HepG2 (cell line): ENCODE data around the gene NHSL1. TPM values are rescaled to one million over a fixed set of nuclear protein-coding genes. Genes with fewer than 3 reads are reported as not detected.

ENCODE experiments used
- CEBPG ChIP-seq: IDR thresholded peaks from 2 replicates; pipeline ENCODE4 v1.6.1; 2016
- CREBL2 ChIP-seq: sonication (generic); formaldehyde crosslinking; IDR thresholded peaks from 2 replicates; pipeline ENCODE4 v1.8.1; 2023; ENCODE audit warnings: missing genetic modification reagents, mild to moderate bottlenecking, borderline replicate concordance
- DNMT3B ChIP-seq: conservative IDR thresholded peaks from 2 replicates; pipeline ENCODE4 v1.6.1; 2016; ENCODE audit warnings: missing biosample characterization, control low read depth
- NR3C1 ChIP-seq: sonication (generic); formaldehyde crosslinking; IDR thresholded peaks from 2 replicates; pipeline ENCODE4 v1.4.0; 2020; ENCODE audit warnings: missing genetic modification reagents
- PRPF4 ChIP-seq: fragments of 200-400 bp; formaldehyde crosslinking; IDR thresholded peaks from 2 replicates; pipeline ENCODE4 v1.6.1; 2016; ENCODE audit warnings: low read length, low read depth; ENCODE audit not compliant: poor library complexity, severe bottlenecking
- SMARCC2 ChIP-seq: fragments of 450-650 bp; IDR thresholded peaks from 2 replicates; pipeline ENCODE4 v1.6.1; 2017; ENCODE audit warnings: antibody characterized with exemption, mild to moderate bottlenecking
- TIGD3 ChIP-seq: sonication (generic); formaldehyde crosslinking; IDR thresholded peaks from 2 replicates; pipeline ENCODE4 v1.5.1; 2020; ENCODE audit warnings: mild to moderate bottlenecking, missing genetic modification reagents, borderline replicate concordance
- XBP1 ChIP-seq: sonication (generic); formaldehyde crosslinking; IDR thresholded peaks from 2 replicates; pipeline ENCODE4 v1.5.0; 2020; ENCODE audit warnings: missing genetic modification reagents
- ZBTB10 ChIP-seq: sonication (generic); formaldehyde crosslinking; IDR thresholded peaks from 2 replicates; pipeline ENCODE4 v1.4.0; 2020; ENCODE audit warnings: missing genetic modification reagents, borderline replicate concordance
- ZBTB44 ChIP-seq: sonication (generic); formaldehyde crosslinking; IDR thresholded peaks from 2 replicates; pipeline ENCODE4 v1.4.0; 2020; ENCODE audit warnings: missing genetic modification reagents
- ZC3H4 ChIP-seq: sonication (generic); formaldehyde crosslinking; IDR thresholded peaks from 2 replicates; pipeline ENCODE4 v1.4.0; 2020; ENCODE audit warnings: missing genetic modification reagents, borderline replicate concordance
- ZNF670 ChIP-seq: sonication (generic); formaldehyde crosslinking; IDR thresholded peaks from 2 replicates; pipeline ENCODE4 v1.8.0; 2022; ENCODE audit warnings: mild to moderate bottlenecking, missing genetic modification reagents, borderline replicate concordance
- polyA plus RNA-seq, 8 experiments: library from polyadenylated mRNA; depleted of rRNA in 3 of 8; stranded (reverse) in 7 of 8; unstranded in 1 of 8; fragments of >200 nt; fragmentation: Illumina TruSeq in 4 of 8; extraction: Trizol in 4 of 8; gene quantifications; 2 replicates each; pipeline versions ENCODE4 v1.2.1 to v1.2.3, GENCODE V29; 2011 to 2016; ENCODE audit warnings: low read depth in 4 of 8, missing spikeins in 1 of 8, mixed read lengths in 1 of 8; ENCODE audit not compliant: insufficient read depth in 1 of 8
- total RNA-seq, 5 experiments: library from RNA; depleted of rRNA; stranded (reverse); fragments of >200 nt; fragmentation: Illumina TruSeq; extraction: Trizol; gene quantifications; 2 replicates each; pipeline ENCODE4 v1.2.3, GENCODE V29; 2016; ENCODE audit warnings: low read depth in 1 of 5
- TF ChIP-seq, protein P1 (sequence below): sonication (generic); formaldehyde crosslinking; IDR thresholded peaks from 2 replicates; pipeline ENCODE4 v1.5.0; 2020; ENCODE audit warnings: mild to moderate bottlenecking, missing genetic modification reagents
- TF ChIP-seq, protein P2 (sequence below): sonication (generic); formaldehyde crosslinking; IDR thresholded peaks from 2 replicates; pipeline ENCODE4 v1.8.0; 2023; ENCODE audit warnings: mild to moderate bottlenecking, missing genetic modification reagents
- TF ChIP-seq, protein P3 (sequence below): sonication (generic); formaldehyde crosslinking; IDR thresholded peaks from 2 replicates; pipeline ENCODE4 v1.4.0; 2020; ENCODE audit warnings: missing genetic modification reagents
- TF ChIP-seq, protein P4 (sequence below): sonication (generic); formaldehyde crosslinking; IDR thresholded peaks from 2 replicates; pipeline ENCODE4 v1.5.0; 2020; ENCODE audit warnings: missing genetic modification reagents

NHSL1 gene
- total and polyA plus RNA-seq, 2 of the 13 experiments (the other 11 are each of a cell fraction or from before 2014, with no cell fraction given): 24.9 to 53.6 TPM

GRCh38 chr6:138500867-138501446 lies 1.7 kb upstream of the NHSL1 start (continued):
- TF ChIP-seq, protein P1, sequence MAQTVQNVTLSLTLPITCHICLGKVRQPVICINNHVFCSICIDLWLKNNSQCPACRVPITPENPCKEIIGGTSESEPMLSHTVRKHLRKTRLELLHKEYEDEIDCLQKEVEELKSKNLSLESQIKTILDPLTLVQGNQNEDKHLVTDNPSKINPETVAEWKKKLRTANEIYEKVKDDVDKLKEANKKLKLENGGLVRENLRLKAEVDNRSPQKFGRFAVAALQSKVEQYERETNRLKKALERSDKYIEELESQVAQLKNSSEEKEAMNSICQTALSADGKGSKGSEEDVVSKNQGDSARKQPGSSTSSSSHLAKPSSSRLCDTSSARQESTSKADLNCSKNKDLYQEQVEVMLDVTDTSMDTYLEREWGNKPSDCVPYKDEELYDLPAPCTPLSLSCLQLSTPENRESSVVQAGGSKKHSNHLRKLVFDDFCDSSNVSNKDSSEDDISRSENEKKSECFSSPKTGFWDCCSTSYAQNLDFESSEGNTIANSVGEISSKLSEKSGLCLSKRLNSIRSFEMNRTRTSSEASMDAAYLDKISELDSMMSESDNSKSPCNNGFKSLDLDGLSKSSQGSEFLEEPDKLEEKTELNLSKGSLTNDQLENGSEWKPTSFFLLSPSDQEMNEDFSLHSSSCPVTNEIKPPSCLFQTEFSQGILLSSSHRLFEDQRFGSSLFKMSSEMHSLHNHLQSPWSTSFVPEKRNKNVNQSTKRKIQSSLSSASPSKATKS: no peak
- no peak for TF ChIP-seq ZBTB44
- no peak for TF ChIP-seq ZNF670
- no peak for TF ChIP-seq CREBL2 (CRISPR knock-in tag)
- TF ChIP-seq DNMT3B (CRISPR knock-in tag): no peak
- no peak for TF ChIP-seq SMARCC2
- no peak for TF ChIP-seq ZBTB10
- TF ChIP-seq, protein P2, sequence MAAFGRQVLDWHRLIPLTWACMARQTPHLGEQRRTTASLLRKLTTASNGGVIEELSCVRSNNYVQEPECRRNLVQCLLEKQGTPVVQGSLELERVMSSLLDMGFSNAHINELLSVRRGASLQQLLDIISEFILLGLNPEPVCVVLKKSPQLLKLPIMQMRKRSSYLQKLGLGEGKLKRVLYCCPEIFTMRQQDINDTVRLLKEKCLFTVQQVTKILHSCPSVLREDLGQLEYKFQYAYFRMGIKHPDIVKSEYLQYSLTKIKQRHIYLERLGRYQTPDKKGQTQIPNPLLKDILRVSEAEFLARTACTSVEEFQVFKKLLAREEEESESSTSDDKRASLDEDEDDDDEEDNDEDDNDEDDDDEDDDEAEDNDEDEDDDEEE: no peak
- TF ChIP-seq CEBPG (CRISPR knock-in tag): peak; percentile 59
- no peak for TF ChIP-seq NR3C1 (CRISPR knock-in tag)
- TF ChIP-seq XBP1 (CRISPR knock-in tag): no peak
- TF ChIP-seq PRPF4: no peak
- TF ChIP-seq, protein P3, sequence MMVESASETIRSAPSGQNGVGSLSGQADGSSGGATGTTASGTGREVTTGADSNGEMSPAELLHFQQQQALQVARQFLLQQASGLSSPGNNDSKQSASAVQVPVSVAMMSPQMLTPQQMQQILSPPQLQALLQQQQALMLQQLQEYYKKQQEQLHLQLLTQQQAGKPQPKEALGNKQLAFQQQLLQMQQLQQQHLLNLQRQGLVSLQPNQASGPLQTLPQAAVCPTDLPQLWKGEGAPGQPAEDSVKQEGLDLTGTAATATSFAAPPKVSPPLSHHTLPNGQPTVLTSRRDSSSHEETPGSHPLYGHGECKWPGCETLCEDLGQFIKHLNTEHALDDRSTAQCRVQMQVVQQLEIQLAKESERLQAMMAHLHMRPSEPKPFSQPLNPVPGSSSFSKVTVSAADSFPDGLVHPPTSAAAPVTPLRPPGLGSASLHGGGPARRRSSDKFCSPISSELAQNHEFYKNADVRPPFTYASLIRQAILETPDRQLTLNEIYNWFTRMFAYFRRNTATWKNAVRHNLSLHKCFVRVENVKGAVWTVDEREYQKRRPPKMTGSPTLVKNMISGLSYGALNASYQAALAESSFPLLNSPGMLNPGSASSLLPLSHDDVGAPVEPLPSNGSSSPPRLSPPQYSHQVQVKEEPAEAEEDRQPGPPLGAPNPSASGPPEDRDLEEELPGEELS: 0 out of 2 replicates have a peak, but pooled peaks have one; percentile 55
- TF ChIP-seq ZC3H4: no peak
- TF ChIP-seq TIGD3: no peak
- TF ChIP-seq, protein P4, sequence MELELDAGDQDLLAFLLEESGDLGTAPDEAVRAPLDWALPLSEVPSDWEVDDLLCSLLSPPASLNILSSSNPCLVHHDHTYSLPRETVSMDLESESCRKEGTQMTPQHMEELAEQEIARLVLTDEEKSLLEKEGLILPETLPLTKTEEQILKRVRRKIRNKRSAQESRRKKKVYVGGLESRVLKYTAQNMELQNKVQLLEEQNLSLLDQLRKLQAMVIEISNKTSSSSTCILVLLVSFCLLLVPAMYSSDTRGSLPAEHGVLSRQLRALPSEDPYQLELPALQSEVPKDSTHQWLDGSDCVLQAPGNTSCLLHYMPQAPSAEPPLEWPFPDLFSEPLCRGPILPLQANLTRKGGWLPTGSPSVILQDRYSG (CRISPR knock-in tag): no peak
